GM12801 (cell line): ENCODE measurements around the gene GMPR2.

Experiments
- CTCF ChIP-seq: IDR thresholded peaks from one replicate; pipeline ENCODE4 v1.5.1; 2011; ENCODE audit warnings: control low read depth; ENCODE audit not compliant: insufficient read length; ENCODE audit errors: extremely low read depth

The GMPR2 gene

GRCh38 chr14:24238527-24239037, 5.9 kb downstream of the GMPR2 start:
- TF ChIP-seq CTCF, result no peak

GRCh38 chr14:24240110-24240918, 7.6 kb downstream of the GMPR2 start:
- TF ChIP-seq CTCF, result no peak

- TF ChIP-seq CTCF, result no peak
Observed at GRCh38 chr14:24241829-24242443, 9.2 kb downstream of the GMPR2 start.

- TF ChIP-seq CTCF, result no peak
Observed at GRCh38 chr14:24243336-24243836, 10.7 kb downstream of the GMPR2 start.

GRCh38 chr14:24246765-24247212, 14.1 kb downstream of the GMPR2 start:
- TF ChIP-seq CTCF, result no peak

GRCh38 chr14:24247422-24247821, 14.7 kb downstream of the GMPR2 start:
- TF ChIP-seq CTCF, result no peak

- TF ChIP-seq CTCF, result no peak
Observed at GRCh38 chr14:24249230-24250021, 16.7 kb downstream of the GMPR2 start.
